ENCODE data around the gene RRP9. TPM values are rescaled to one million over a fixed set of nuclear protein-coding genes. Genes with fewer than 3 reads are reported as not detected.
A peak's percentile ranks its signal among the peaks of the same experiment; 100 is the strongest.
"Not testable (repeated sequence)": the region's sequence is repeated elsewhere in the genome, so short reads cannot be mapped to it uniquely, and the experiment has no call there.

RRP9 gene
- total RNA-seq, 2 experiments from 2014 or later, result 40.0 to 40.7 TPM

DNA sequence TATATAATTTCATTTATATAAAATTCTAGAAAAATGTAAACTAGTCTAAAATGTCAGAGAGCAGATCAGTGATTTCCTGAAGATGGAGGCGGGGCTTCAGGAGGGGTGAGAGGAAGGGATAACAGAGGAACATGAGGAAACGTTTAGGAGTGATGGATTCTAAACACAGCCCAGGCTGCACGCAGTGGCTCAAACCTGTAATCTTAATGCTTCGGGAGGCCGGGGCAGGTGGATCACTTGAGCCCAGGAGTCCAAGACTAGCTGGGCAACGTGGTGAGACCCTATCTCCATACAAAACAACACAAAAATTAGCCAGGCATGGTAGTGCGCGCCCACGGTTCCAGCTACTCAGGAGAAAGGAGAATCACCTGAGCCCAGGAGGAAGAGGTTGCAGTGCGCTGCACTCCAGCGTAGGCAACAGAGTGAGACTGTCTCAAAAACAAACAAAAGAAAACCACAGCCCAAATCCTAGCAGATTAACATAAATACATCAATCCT lies 20.6 kb downstream of the RRP9 start:
- CTCF ChIA-PET, result no interaction called here
- no peak overlapping the region for H3K27ac Mint-ChIP-seq
- H3K4me1 Mint-ChIP-seq (ENCODE audit: low read depth), result no peaks in the 10 kb centered on the region
- TF ChIP-seq, protein P1, sequence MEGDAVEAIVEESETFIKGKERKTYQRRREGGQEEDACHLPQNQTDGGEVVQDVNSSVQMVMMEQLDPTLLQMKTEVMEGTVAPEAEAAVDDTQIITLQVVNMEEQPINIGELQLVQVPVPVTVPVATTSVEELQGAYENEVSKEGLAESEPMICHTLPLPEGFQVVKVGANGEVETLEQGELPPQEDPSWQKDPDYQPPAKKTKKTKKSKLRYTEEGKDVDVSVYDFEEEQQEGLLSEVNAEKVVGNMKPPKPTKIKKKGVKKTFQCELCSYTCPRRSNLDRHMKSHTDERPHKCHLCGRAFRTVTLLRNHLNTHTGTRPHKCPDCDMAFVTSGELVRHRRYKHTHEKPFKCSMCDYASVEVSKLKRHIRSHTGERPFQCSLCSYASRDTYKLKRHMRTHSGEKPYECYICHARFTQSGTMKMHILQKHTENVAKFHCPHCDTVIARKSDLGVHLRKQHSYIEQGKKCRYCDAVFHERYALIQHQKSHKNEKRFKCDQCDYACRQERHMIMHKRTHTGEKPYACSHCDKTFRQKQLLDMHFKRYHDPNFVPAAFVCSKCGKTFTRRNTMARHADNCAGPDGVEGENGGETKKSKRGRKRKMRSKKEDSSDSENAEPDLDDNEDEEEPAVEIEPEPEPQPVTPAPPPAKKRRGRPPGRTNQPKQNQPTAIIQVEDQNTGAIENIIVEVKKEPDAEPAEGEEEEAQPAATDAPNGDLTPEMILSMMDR (IDR thresholded peaks at IDR 0.05), result no peak
- ATAC-seq (no peak), DNase-seq (no peak)
- intact Hi-C loops (cut with micrococcal nuclease), result no loop called here
- POLR2A ChIA-PET, result no interaction called here
- H3K4me3 Mint-ChIP-seq, result no peak overlapping the region
- no peaks in the 10 kb centered on the region for H3K36me3 Mint-ChIP-seq (ENCODE audit: low read depth)
- no peaks in the 10 kb centered on the region for H3K9me3 Mint-ChIP-seq
- peaks cover 3% of the 10 kb centered on the region for H3K27me3 Mint-ChIP-seq

DNA sequence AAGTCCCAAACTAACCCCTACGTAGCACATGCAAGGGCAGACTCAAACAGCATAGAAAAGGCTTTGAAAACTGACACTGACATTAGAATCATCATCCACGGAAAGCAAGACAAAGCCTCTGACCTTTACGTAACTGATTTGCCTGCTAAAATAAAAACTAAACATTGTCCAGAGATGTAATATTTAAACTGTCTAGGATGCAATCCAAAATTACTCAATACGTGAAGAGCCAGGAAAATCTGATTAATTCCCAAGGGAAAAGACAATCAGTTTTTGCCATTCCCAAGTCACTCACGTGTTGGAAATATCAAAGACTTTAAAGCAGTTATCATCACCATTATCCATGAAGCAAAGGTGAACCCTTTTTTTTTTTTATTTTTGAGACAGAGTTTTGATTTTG lies 25.3 kb downstream of the RRP9 start:
- Mint-ChIP-seq H3K4me3 (no peak overlapping the region), H3K27me3 (peaks cover 3% of the 10 kb centered on the region), H3K4me1 (ENCODE audit: low read depth) (no peaks in the 10 kb centered on the region), H3K9me3 (no peaks in the 10 kb centered on the region), H3K27ac (no peak overlapping the region), H3K36me3 (ENCODE audit: low read depth) (no peaks in the 10 kb centered on the region)
- ATAC-seq (no peak), DNase-seq (no peak)
- ChIA-PET CTCF (no interaction called here), POLR2A (no interaction called here)
- TF ChIP-seq, protein P1 (IDR thresholded peaks at IDR 0.05), result no peak
- intact Hi-C loops (cut with micrococcal nuclease), result no loop called here

DNA sequence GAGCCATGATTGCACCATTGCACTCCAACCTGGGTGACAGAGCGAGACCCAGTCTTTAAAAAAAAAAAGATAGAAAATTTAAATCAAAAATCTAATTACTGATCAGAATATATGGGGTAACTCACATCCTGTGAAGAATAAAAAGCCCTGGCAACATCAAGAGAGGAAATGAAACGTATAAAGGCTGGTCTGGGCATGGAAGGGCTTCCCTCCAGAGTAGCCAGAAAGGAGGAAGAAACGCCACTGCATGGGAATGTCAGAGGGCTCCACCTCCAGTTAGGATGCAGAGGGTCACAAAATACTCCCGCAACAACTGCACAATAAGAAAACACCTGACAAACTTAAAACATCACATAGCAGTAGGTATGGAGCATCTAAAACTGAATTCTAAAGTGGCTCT lies 33.7 kb downstream of the RRP9 start:
- CTCF ChIA-PET, result no interaction called here
- ATAC-seq, result no peak
- DNase-seq, result no peak
- no peaks in the 10 kb centered on the region for H3K4me1 Mint-ChIP-seq (ENCODE audit: low read depth)
- no peak overlapping the region for H3K27ac Mint-ChIP-seq
- peaks cover 14% of the 10 kb centered on the region for H3K27me3 Mint-ChIP-seq
- no peak overlapping the region for H3K4me3 Mint-ChIP-seq
- peaks cover 11% of the 10 kb centered on the region for H3K9me3 Mint-ChIP-seq
- TF ChIP-seq, protein P1 (IDR thresholded peaks at IDR 0.05), result no peak
- peaks cover 2% of the 10 kb centered on the region for H3K36me3 Mint-ChIP-seq (ENCODE audit: low read depth)
- intact Hi-C loops (cut with micrococcal nuclease), result no loop called here
- POLR2A ChIA-PET, result no interaction called here

DNA sequence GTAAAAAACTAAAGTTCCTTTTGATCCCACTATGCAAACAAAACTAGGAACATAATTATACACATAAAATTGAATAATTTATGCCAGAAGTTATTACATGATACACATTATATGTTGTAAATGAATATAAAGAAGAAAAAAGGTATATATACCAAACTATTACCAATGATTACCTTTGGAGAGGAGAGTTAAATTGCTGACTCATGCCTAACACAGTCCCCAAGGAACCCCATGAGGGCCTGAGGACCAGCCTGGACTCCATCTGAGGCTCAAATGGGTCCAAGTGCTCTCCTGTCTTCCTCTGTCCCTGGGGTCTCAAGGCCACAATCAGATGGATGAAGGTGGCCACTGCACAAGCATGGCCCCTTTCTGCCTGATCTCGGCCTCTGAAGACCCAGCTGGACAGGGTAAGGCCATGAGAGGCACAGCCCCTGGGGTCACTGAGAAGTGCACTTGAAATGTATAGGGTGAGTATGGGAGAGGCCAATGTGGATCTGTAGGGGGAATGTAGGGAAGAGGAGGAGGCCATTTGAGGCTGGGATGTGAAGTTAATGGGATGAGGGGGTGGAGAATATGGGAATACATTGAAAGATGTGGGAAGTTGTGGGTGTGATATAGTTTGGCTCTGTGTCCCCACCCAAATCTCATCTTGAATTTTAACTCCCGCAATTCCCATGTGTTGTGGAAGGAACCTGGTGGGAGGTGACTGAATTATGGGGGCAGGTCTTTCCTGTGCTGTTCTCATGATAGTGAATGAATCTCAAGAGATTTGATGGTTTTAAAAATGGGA lies 37.5 kb downstream of the RRP9 start:
- POLR2A ChIA-PET, result no interaction called here
- no peak for ATAC-seq
- H3K27ac Mint-ChIP-seq, result no peak overlapping the region
- peaks cover 2% of the 10 kb centered on the region for H3K36me3 Mint-ChIP-seq (ENCODE audit: low read depth)
- DNase-seq, result no peak
- H3K27me3 Mint-ChIP-seq, result peaks cover 24% of the 10 kb centered on the region
- peaks cover 6% of the 10 kb centered on the region for H3K4me1 Mint-ChIP-seq (ENCODE audit: low read depth)
- H3K9me3 Mint-ChIP-seq, result peaks cover 11% of the 10 kb centered on the region
- intact Hi-C loops (cut with micrococcal nuclease), result no loop called here
- CTCF ChIA-PET, result no interaction called here
- TF ChIP-seq, protein P1 (IDR thresholded peaks at IDR 0.05), result no peak
- no peak overlapping the region for H3K4me3 Mint-ChIP-seq

DNA sequence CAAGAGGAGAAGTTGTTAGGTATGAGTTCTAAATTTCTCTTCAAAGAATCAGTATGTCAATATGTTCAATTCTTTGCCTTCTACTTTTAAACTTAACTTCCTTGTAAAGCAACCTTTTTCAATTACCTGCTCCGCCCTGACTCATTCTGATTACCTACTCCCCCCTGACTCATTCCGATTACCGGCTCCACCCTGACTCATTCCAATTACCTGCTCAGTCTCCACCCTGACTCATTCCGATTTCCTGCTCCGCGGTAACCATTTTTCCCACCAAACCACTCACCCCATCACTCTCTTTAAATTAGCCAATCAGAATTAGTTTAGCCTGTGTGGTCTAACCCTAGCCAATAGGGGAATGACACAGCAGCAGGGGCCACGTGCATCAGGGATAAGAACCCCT lies 39.3 kb downstream of the RRP9 start:
- H3K27me3 Mint-ChIP-seq, result peaks cover 22% of the 10 kb centered on the region
- DNase-seq, result peak; percentile 34
- H3K27ac Mint-ChIP-seq; H3K9me3 Mint-ChIP-seq; CTCF ChIA-PET; intact Hi-C loops (cut with micrococcal nuclease); ATAC-seq; POLR2A ChIA-PET; H3K4me3 Mint-ChIP-seq; H3K36me3 Mint-ChIP-seq (ENCODE audit: low read depth); H3K4me1 Mint-ChIP-seq (ENCODE audit: low read depth): not testable (repeated sequence)

DNA sequence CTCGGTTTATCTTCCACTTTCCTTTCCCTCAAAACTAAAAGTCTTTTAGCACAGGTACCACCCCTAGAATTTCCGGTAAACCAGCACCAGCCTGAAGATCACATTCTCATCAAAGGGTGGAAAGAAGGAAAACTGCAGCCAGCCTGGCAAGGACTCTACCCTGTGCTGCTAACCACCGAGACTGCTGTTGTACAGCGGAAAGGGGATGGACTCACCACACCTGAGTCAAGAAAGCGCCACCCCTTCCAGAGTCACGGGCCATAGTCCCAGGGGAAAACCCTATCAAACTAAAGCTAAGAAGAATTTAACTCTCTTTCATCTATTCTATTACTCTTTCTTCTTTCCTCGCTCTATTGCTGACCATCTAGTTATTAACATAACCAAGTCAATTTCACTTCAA lies 41.7 kb downstream of the RRP9 start:
- intact Hi-C loops (cut with micrococcal nuclease); ATAC-seq; CTCF ChIA-PET; POLR2A ChIA-PET; H3K4me1 Mint-ChIP-seq (ENCODE audit: low read depth); H3K4me3 Mint-ChIP-seq; H3K9me3 Mint-ChIP-seq; H3K27ac Mint-ChIP-seq; H3K36me3 Mint-ChIP-seq (ENCODE audit: low read depth): not testable (repeated sequence)
- DNase-seq, result peak; percentile 4
- peaks cover 24% of the 10 kb centered on the region for H3K27me3 Mint-ChIP-seq
